Amniotic epithelial cell (primary cell): ENCODE data around the gene MORC1.
"Not testable (repeated sequence)": the region's sequence is repeated elsewhere in the genome, so short reads cannot be mapped to it uniquely, and the experiment has no call there.

Experiments used
- DNase-seq: peaks from one replicate; pipeline ENCODE4 v3.0.0-alpha.2; 2010; ENCODE audit warnings: low read depth

The MORC1 gene

GRCh38 chr3:109117939-109118338 is at the start of gene MORC1:
Gene MORC1, minus strand, starts transcription at chr3:109118134. Its CDS starts 75 bp downstream, at chr3:109118059.
- no peak for DNase-seq

- no peak for DNase-seq
Measured at GRCh38 chr3:109165905-109166304, 48.0 kb upstream of the MORC1 start.

- no peak for DNase-seq
Measured at GRCh38 chr3:109161487-109162123, 43.7 kb upstream of the MORC1 start.

- no peak for DNase-seq
Measured at GRCh38 chr3:109155828-109156227, 37.9 kb upstream of the MORC1 start.

- no peak for DNase-seq
Measured at GRCh38 chr3:109154979-109155378, 37.0 kb upstream of the MORC1 start.

GRCh38 chr3:109152320-109152719 is 34.4 kb upstream of the MORC1 start:
- DNase-seq = no peak

- no peak for DNase-seq
Measured at GRCh38 chr3:109149078-109149477, 31.1 kb upstream of the MORC1 start.

GRCh38 chr3:109143646-109144045 is 25.7 kb upstream of the MORC1 start:
- no peak for DNase-seq

GRCh38 chr3:109140318-109140717 is 22.4 kb upstream of the MORC1 start:
- DNase-seq = no peak

- no peak for DNase-seq
Measured at GRCh38 chr3:109137761-109138160, 19.8 kb upstream of the MORC1 start.

- DNase-seq = no peak
Measured at GRCh38 chr3:109136523-109136922, 18.6 kb upstream of the MORC1 start, which contains the start of gene C3orf85. Gene C3orf85, plus strand, starts transcription at chr3:109136719. Its CDS starts 129 bp downstream, at chr3:109136848.

GRCh38 chr3:109133474-109133816 is 15.5 kb upstream of the MORC1 start:
- not testable (repeated sequence) for DNase-seq

- peak; percentile 79 for DNase-seq
Measured at GRCh38 chr3:109132801-109133473, 15.0 kb upstream of the MORC1 start.

GRCh38 chr3:109131276-109131675 is 13.3 kb upstream of the MORC1 start:
- no peak for DNase-seq

- no peak for DNase-seq
Measured at GRCh38 chr3:109127553-109127952, 9.6 kb upstream of the MORC1 start.

- no peak for DNase-seq
Measured at GRCh38 chr3:109125902-109126301, 8.0 kb upstream of the MORC1 start.

GRCh38 chr3:109122690-109123089 is 4.8 kb upstream of the MORC1 start:
- no peak for DNase-seq

GRCh38 chr3:109118584-109118983 is 650 bp upstream of the MORC1 start:
- DNase-seq = no peak

- no peak for DNase-seq
Measured at GRCh38 chr3:109116031-109116430, 1.9 kb downstream of the MORC1 start.

GRCh38 chr3:109115451-109115850 is 2.5 kb downstream of the MORC1 start:
- no peak for DNase-seq

GRCh38 chr3:109114746-109115145 is 3.2 kb downstream of the MORC1 start:
- no peak for DNase-seq

GRCh38 chr3:109112946-109113760 is 4.8 kb downstream of the MORC1 start:
- DNase-seq = no peak

- no peak for DNase-seq
Measured at GRCh38 chr3:109109574-109109973, 8.4 kb downstream of the MORC1 start.
